Mesenchymal stem cell (in vitro differentiated cells and primary cell): ENCODE results near the gene TSPAN4.
A peak's percentile ranks its signal among the peaks of the same experiment; 100 is the strongest.

Source experiments
- DNase-seq: peaks from one replicate; pipeline ENCODE4 v3.0.0-alpha.2; 2013
- H2AFZ ChIP-seq: one replicate; pipeline ENCODE4 v1.6.1; 2013; ENCODE audit warnings: low read depth, mild to moderate bottlenecking, control low read depth, inconsistent platforms, low read length, moderate library complexity
- H2AK5ac ChIP-seq: 2 replicates; pipeline ENCODE4 v1.6.1; 2013; ENCODE audit warnings: low read length, moderate library complexity, mild to moderate bottlenecking, inconsistent platforms; ENCODE audit not compliant: severe bottlenecking
- H2BK120ac ChIP-seq: one replicate; pipeline ENCODE4 v1.6.1; 2013; ENCODE audit warnings: low read depth, mild to moderate bottlenecking, inconsistent platforms, low read length, moderate library complexity
- H2BK12ac ChIP-seq, 2 experiments: one replicate each; pipeline ENCODE4 v1.6.1; 2013; ENCODE audit warnings: inconsistent platforms in 2 of 2, low read length in 2 of 2, mild to moderate bottlenecking in 2 of 2, moderate library complexity in 2 of 2, control low read depth in 1 of 2
- H2BK15ac ChIP-seq: one replicate; pipeline ENCODE4 v1.6.1; 2013; ENCODE audit warnings: mild to moderate bottlenecking, low read depth, inconsistent platforms; ENCODE audit not compliant: poor library complexity, severe bottlenecking
- H2BK5ac ChIP-seq: 2 replicates; pipeline ENCODE4 v1.6.1; 2013; ENCODE audit warnings: low read depth, mild to moderate bottlenecking, low read length, control low read depth, inconsistent platforms; ENCODE audit not compliant: poor library complexity, severe bottlenecking
- H3K14ac ChIP-seq, 2 experiments: one replicate each; pipeline ENCODE4 v1.6.1; 2013; ENCODE audit warnings: inconsistent platforms in 2 of 2, low read length in 2 of 2, control low read depth in 1 of 2, mild to moderate bottlenecking in 1 of 2, moderate library complexity in 1 of 2
- H3K18ac ChIP-seq, 2 experiments: one replicate each; pipeline ENCODE4 v1.6.1; 2013; ENCODE audit warnings: inconsistent platforms in 2 of 2, low read length in 2 of 2, control low read depth in 1 of 2, low read depth in 1 of 2, mild to moderate bottlenecking in 1 of 2
- H3K23ac ChIP-seq, 2 experiments: one replicate each; pipeline ENCODE4 v1.6.1; 2013; ENCODE audit warnings: inconsistent platforms in 2 of 2, low read length in 2 of 2, mild to moderate bottlenecking in 2 of 2, moderate library complexity in 2 of 2, control low read depth in 1 of 2
- H3K27ac ChIP-seq: 2 replicates; pipeline ENCODE4 v1.5.1; 2013; ENCODE audit warnings: mild to moderate bottlenecking, moderate library complexity, low read length, control low read depth, inconsistent platforms; ENCODE audit not compliant: poor library complexity, severe bottlenecking
- H3K27me3 ChIP-seq, 2 experiments: 2 replicates each; pipeline versions ENCODE4 v1.6.1 to v1.7.0; 2013; ENCODE audit warnings: low read length in 2 of 2, mild to moderate bottlenecking in 2 of 2, moderate library complexity in 2 of 2, control low read depth in 1 of 2, inconsistent platforms in 1 of 2; ENCODE audit not compliant: control insufficient read depth in 1 of 2, insufficient read depth in 1 of 2
- H3K36me3 ChIP-seq, 2 experiments: 2 replicates each; pipeline versions ENCODE4 v1.6.1 to v1.7.0; 2013; ENCODE audit warnings: low read length in 2 of 2, control low read depth in 1 of 2, inconsistent platforms in 1 of 2, low read depth in 1 of 2, mild to moderate bottlenecking in 1 of 2; ENCODE audit not compliant: insufficient read depth in 2 of 2, control insufficient read depth in 1 of 2
- H3K4ac ChIP-seq, 2 experiments: one replicate each; pipeline ENCODE4 v1.6.1; 2013; ENCODE audit warnings: inconsistent platforms in 2 of 2, low read length in 2 of 2, mild to moderate bottlenecking in 2 of 2, moderate library complexity in 2 of 2, control low read depth in 1 of 2, low read depth in 1 of 2
- H3K4me1 ChIP-seq: 2 replicates; pipeline ENCODE4 v1.6.1; 2013; ENCODE audit warnings: low read depth, low read length, control low read depth; ENCODE audit not compliant: control insufficient read depth, insufficient read depth
- H3K4me2 ChIP-seq: 2 replicates; pipeline ENCODE4 v1.6.1; 2013; ENCODE audit warnings: low read length, mild to moderate bottlenecking, inconsistent platforms; ENCODE audit not compliant: poor library complexity, severe bottlenecking
- H3K4me3 ChIP-seq, 2 experiments: 2 replicates each; pipeline versions ENCODE4 v1.5.1 to v1.7.0; 2013; ENCODE audit warnings: low read length in 2 of 2, mild to moderate bottlenecking in 2 of 2, control low read depth in 1 of 2, low read depth in 1 of 2; ENCODE audit not compliant: insufficient read depth in 1 of 2
- H3K79me1 ChIP-seq: replicated peaks from 2 replicates; pipeline ENCODE4 v1.6.1; 2013; ENCODE audit warnings: mild to moderate bottlenecking, control low read depth, low read length, inconsistent platforms; ENCODE audit not compliant: poor library complexity, severe bottlenecking
- H3K9ac ChIP-seq: 2 replicates; pipeline ENCODE4 v1.7.0; 2013; ENCODE audit warnings: mild to moderate bottlenecking, low read length, moderate library complexity
- H3K9me3 ChIP-seq: 2 replicates; pipeline ENCODE4 v1.7.0; 2013; ENCODE audit warnings: mild to moderate bottlenecking, low read length; ENCODE audit not compliant: control insufficient read depth
- H4K8ac ChIP-seq: one replicate; pipeline ENCODE4 v1.6.1; 2013; ENCODE audit warnings: inconsistent platforms, mild to moderate bottlenecking, low read length, moderate library complexity
- H4K91ac ChIP-seq: one replicate; pipeline ENCODE4 v1.6.1; 2013; ENCODE audit warnings: mild to moderate bottlenecking, low read length, inconsistent platforms
- WGBS: methylation state at CpG from one replicate; pipeline ENCODE4 v1.1.7; 2013; ENCODE audit warnings: mixed read lengths; 5-methylcytosine and 5-hydroxymethylcytosine counted together

The TSPAN4 gene

DNA sequence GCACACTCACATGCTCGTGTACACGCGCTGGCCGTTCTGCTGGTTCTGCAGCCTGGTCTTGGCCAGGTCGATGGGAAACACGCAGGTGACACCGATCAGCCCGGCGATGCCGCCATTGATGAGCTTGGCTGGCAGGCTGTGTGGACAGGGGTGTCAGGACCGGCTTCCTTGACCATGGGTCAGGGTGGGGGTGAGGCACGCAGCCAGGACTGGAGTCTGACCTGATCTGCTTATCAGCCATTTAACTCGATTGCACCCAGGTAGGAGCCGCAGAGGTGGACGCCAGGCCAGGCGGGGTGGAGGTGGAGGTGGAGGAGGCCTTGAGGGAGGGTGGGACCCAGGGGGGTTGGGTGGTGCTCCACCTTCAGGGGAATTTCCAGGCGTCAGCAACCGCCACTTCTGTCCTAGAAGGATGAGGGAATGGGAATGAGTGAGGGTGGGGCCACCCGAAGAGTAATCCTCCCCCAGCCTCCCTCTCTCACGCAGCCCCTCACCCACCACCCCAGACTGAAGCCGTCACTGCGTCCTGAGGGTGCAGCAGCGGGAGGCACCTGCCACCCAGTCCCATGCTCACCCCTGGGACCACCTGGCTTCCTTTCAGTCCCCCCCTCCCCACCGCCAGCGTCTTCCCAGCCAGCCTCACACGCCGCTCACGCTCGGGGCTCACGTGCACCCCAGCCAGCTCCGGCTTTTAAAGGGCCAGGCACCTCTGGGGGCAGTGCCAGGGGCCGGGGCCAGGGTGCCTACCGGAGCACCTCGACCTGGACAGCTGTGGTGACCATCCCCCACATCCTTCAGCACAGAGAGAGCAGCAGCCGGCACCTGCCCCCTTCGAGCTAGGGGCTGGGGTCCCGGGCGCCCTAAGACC, 47.7 kb upstream of the TSPAN4 start:
- no peak overlapping the region for H3K14ac ChIP-seq
- no peaks in the 10 kb centered on the region for H3K27me3 ChIP-seq

DNA sequence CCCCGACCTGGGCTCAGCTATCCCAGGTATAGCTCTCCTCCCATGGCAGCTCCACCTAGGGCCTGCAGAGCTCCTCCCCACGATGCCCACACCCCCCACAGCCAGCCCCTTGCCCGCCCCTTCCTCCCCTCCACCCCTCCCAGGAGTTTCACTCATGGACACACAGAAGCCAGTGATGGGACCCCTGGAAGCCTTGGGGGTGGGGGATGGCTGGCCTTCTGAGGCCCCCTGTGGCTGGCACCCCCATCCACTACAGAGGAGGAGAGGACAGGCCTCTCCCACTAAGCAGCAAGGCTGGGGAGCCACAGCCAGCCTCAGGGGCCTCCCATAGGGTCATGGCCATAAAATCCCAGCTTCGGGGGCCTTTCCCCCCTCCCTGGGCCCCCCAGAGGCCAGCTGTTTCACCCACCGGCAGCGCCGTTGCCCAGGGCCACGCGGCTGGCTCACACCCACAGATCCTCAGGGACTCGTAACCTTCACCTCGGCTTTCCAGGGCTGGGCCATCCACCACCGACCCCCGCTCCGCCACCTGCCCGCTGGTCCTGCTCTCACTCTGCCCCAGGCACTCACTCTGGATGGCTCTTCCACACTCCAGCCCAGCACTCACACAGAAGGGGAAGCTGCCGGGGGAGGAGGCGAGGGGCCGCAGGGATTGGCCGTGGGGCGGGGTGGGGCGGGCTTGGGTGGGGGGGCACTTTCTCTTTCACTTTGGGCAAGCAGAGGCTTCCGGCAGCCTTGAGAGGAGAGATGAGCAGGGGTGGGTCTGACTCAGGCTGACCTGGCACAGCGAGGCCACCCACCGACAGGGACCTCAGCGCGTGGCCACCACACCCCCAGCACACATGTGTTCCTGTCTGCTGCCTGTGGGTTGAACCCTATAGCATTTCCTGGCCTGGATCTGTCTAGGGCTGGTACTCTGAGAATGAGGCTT, 46.8 kb upstream of the TSPAN4 start:
- Histone ChIP-seq H3K23ac (peak overlapping the region in 1 of 2 experiments; percentile 94), H2AK5ac (no peak overlapping the region), H3K27me3 (no peaks in the 10 kb centered on the region), H4K8ac (peak overlapping the region; percentile 33), H2BK12ac (peak overlapping the region; percentile 22 to 33), H3K4me2 (peak overlapping the region; percentile 90), H3K9ac (peak overlapping the region; percentile 90), H3K4me3 (peak overlapping the region; percentile 51 to 89), H3K4ac (peak overlapping the region; percentile 58 to 69), H3K14ac (peak overlapping the region; percentile 53 to 67), H2AFZ (no peak overlapping the region), H3K27ac (peak overlapping the region; percentile 79), H2BK15ac (peak overlapping the region; percentile 89), H3K4me1 (peaks cover 34% of the 10 kb centered on the region), H3K18ac (peak overlapping the region; percentile 72 to 94), H3K9me3 (no peaks in the 10 kb centered on the region), H2BK5ac (no peak overlapping the region), H3K36me3 (peaks cover 40 to 62% of the 10 kb centered on the region in 2 experiments), H2BK120ac (peak overlapping the region; percentile 21), H4K91ac (peak overlapping the region; percentile 58), H3K79me1 (peaks cover 14% of the 10 kb centered on the region)
- 27% methylated on average over 12 of the region's 26 CpGs for WGBS
- DNase-seq, result peak; percentile 93

More for the DNA sequence above, 47.7 kb upstream of the TSPAN4 start:
- Histone ChIP-seq H3K79me1 (peaks cover 10% of the 10 kb centered on the region), H2AK5ac (no peak overlapping the region), H3K18ac (no peak overlapping the region), H3K4ac (peak overlapping the region in 1 of 2 experiments; percentile 30), H3K4me2 (peak overlapping the region; percentile 51), H2BK5ac (no peak overlapping the region), H3K23ac (no peak overlapping the region), H4K8ac (peak overlapping the region; percentile 4), H3K4me3 (peak overlapping the region in 1 of 2 experiments; percentile 89), H2BK15ac (no peak overlapping the region), H4K91ac (peak overlapping the region; percentile 20), H2BK120ac (peak overlapping the region; percentile 21), H2AFZ (no peak overlapping the region), H3K4me1 (peaks cover 40% of the 10 kb centered on the region), H3K9me3 (no peaks in the 10 kb centered on the region), H3K9ac (peak overlapping the region; percentile 90), H3K36me3 (peaks cover 31 to 56% of the 10 kb centered on the region in 2 experiments), H2BK12ac (no peak overlapping the region), H3K27ac (no peak overlapping the region)
- no peak for DNase-seq
- 85% methylated on average over 34 of the region's 38 CpGs for WGBS

GRCh38 chr11:796565-797295, 45.9 kb upstream of the TSPAN4 start:
- Histone ChIP-seq H3K9ac (peak overlapping the region; percentile 90), H4K8ac (peak overlapping the region; percentile 3), H2BK12ac (peak overlapping the region; percentile 22 to 85), H3K9me3 (no peaks in the 10 kb centered on the region), H2AK5ac (peak overlapping the region; percentile 37), H3K4ac (peak overlapping the region; percentile 42 to 69), H4K91ac (peak overlapping the region; percentile 5), H3K14ac (peak overlapping the region in 1 of 2 experiments; percentile 30), H3K4me1 (peaks cover 33% of the 10 kb centered on the region), H3K23ac (peak overlapping the region in 1 of 2 experiments; percentile 75), H3K27ac (peak overlapping the region; percentile 79), H3K4me2 (peak overlapping the region; percentile 90), H2BK5ac (peak overlapping the region; percentile 38), H3K4me3 (peak overlapping the region; percentile 85 to 89), H3K79me1 (peaks cover 17% of the 10 kb centered on the region), H2BK120ac (peak overlapping the region; percentile 36), H3K18ac (peak overlapping the region; percentile 40 to 94), H2AFZ (no peak overlapping the region), H2BK15ac (peak overlapping the region; percentile 55), H3K27me3 (no peaks in the 10 kb centered on the region), H3K36me3 (peaks cover 47 to 62% of the 10 kb centered on the region in 2 experiments)
- no peak for DNase-seq
- 47% methylated on average over 18 of the region's 18 CpGs for WGBS
